ENCODE results near the gene RTTN. TPM values are rescaled to one million over a fixed set of nuclear protein-coding genes. Genes with fewer than 3 reads are reported as not detected.

Gene RTTN
- total RNA-seq, 1 donor from 2014 or later, result 52.4 TPM

DNA sequence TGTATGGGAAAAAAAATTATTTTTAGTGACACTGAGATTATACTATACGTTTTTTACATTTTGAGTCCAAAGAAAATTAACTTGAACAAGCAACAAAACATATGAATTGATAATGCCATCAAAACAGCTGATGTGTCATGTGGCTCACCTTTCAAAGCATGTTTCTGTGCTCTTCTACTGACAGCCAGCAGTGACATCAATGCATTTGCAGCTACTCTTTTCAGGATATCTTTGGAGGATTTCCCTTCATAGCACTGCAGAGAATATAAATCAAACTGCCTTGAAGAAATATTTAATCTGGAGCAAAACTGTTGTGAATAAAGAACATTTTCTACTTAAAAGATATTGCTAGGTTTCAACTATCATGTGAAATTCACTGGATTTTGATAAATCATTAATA is 174.8 kb downstream of the RTTN start:
- H3K9ac ChIP-seq, result no peak overlapping the region
- no peaks in the 10 kb centered on the region for H3K4me1 Mint-ChIP-seq
- peaks cover 8% of the 10 kb centered on the region for H3K36me3 ChIP-seq
- no peaks in the 10 kb centered on the region for H3K79me2 ChIP-seq (ENCODE audit: low read depth)
- H3K4me2 ChIP-seq, result no peak overlapping the region
- H3K9me3 ChIP-seq (ENCODE audit: low read depth), result no peaks in the 10 kb centered on the region
- H3K4me3 Mint-ChIP-seq, result no peak overlapping the region
- no peak overlapping the region for H3K27ac ChIP-seq
- H4K20me1 ChIP-seq (ENCODE audit: low read depth), result no peaks in the 10 kb centered on the region
- H3F3A ChIP-seq (ENCODE audit: low read depth), result no peaks in the 10 kb centered on the region
- H3K9me3 Mint-ChIP-seq, result no peaks in the 10 kb centered on the region
- peaks cover 21% of the 10 kb centered on the region for H3K36me3 Mint-ChIP-seq
- DNase-seq (ENCODE audit: low spot score), result no peak
- no peaks in the 10 kb centered on the region for H3K27me3 Mint-ChIP-seq (ENCODE audit: insufficient read depth, low read depth)
- H3K27ac Mint-ChIP-seq, result no peak overlapping the region
- H3K4me3 ChIP-seq, result no peak overlapping the region
- TF ChIP-seq, protein P1, sequence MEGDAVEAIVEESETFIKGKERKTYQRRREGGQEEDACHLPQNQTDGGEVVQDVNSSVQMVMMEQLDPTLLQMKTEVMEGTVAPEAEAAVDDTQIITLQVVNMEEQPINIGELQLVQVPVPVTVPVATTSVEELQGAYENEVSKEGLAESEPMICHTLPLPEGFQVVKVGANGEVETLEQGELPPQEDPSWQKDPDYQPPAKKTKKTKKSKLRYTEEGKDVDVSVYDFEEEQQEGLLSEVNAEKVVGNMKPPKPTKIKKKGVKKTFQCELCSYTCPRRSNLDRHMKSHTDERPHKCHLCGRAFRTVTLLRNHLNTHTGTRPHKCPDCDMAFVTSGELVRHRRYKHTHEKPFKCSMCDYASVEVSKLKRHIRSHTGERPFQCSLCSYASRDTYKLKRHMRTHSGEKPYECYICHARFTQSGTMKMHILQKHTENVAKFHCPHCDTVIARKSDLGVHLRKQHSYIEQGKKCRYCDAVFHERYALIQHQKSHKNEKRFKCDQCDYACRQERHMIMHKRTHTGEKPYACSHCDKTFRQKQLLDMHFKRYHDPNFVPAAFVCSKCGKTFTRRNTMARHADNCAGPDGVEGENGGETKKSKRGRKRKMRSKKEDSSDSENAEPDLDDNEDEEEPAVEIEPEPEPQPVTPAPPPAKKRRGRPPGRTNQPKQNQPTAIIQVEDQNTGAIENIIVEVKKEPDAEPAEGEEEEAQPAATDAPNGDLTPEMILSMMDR (IDR thresholded peaks at IDR 0.05), result no peak
- TF ChIP-seq EZH2phosphoT487 (IDR thresholded peaks at IDR 0.05) (no peak), EZH2 (IDR thresholded peaks at IDR 0.05) (no peak)
- H2AFZ ChIP-seq (replicated peaks), result no peak overlapping the region
- no peaks in the 10 kb centered on the region for H3K27me3 ChIP-seq
- H3K4me1 ChIP-seq, result no peaks in the 10 kb centered on the region

DNA sequence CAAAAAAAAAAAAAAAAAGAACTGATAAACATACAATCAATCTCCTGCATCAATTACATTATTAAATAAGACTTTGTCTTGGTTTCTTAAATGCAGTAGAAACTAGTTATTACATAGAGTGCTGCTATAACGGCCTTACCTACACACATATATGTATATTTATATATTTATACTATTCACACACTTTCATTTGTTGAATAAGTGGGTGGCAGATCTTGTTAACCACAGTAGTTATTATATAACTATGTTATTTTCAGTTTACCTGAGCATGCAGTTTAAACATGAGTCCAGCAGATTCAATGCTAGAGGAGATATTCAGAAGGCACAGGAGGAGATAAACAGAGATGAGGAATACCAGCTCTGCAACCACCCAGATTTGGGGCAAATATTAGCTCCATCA is 176.3 kb downstream of the RTTN start:
- no peak overlapping the region for H3K4me3 Mint-ChIP-seq
- Histone ChIP-seq H2AFZ (replicated peaks) (no peak overlapping the region), H3K4me1 (no peaks in the 10 kb centered on the region), H3K4me3 (no peak overlapping the region), H3K36me3 (peaks cover 8% of the 10 kb centered on the region), H3K27ac (no peak overlapping the region), H3K9ac (no peak overlapping the region), H3K27me3 (no peaks in the 10 kb centered on the region), H3K9me3 (ENCODE audit: low read depth) (no peaks in the 10 kb centered on the region), H3K4me2 (no peak overlapping the region), H4K20me1 (ENCODE audit: low read depth) (no peaks in the 10 kb centered on the region), H3K79me2 (ENCODE audit: low read depth) (no peaks in the 10 kb centered on the region), H3F3A (ENCODE audit: low read depth) (no peaks in the 10 kb centered on the region)
- no peak overlapping the region for H3K27ac Mint-ChIP-seq
- H3K27me3 Mint-ChIP-seq (ENCODE audit: insufficient read depth, low read depth), result no peaks in the 10 kb centered on the region
- TF ChIP-seq EZH2 (IDR thresholded peaks at IDR 0.05), result no peak
- no peak for TF ChIP-seq EZH2phosphoT487 (IDR thresholded peaks at IDR 0.05)
- TF ChIP-seq, protein P1 (IDR thresholded peaks at IDR 0.05), result no peak
- no peaks in the 10 kb centered on the region for H3K9me3 Mint-ChIP-seq
- no peaks in the 10 kb centered on the region for H3K4me1 Mint-ChIP-seq
- DNase-seq (ENCODE audit: low spot score), result no peak
- H3K36me3 Mint-ChIP-seq, result peaks cover 24% of the 10 kb centered on the region

DNA sequence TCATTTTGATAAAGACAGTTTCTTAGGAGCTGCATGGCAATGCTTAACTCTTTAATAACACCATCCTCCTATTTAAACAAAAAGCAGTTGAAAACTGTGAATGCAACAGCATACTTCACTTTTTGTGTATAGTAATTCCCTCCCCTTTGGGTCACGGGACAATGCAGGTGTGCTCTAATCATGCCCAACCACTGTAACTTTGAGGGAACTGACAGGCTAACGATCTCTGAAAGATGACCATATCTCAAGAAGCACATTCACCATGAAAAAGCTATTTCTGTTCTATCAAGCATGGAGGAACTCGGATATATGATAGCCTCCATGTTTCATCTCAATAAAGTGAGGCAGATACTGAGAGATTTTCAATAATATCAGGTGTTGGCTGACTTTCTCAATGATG is 176.8 kb downstream of the RTTN start:
- H3K9ac ChIP-seq, result no peak overlapping the region
- Mint-ChIP-seq H3K27ac (no peak overlapping the region), H3K4me1 (no peaks in the 10 kb centered on the region), H3K4me3 (no peak overlapping the region), H3K9me3 (no peaks in the 10 kb centered on the region), H3K27me3 (ENCODE audit: insufficient read depth, low read depth) (no peaks in the 10 kb centered on the region), H3K36me3 (peaks cover 27% of the 10 kb centered on the region)
- H3K36me3 ChIP-seq, result peaks cover 8% of the 10 kb centered on the region
- H4K20me1 ChIP-seq (ENCODE audit: low read depth), result no peaks in the 10 kb centered on the region
- H3F3A ChIP-seq (ENCODE audit: low read depth), result no peaks in the 10 kb centered on the region
- no peaks in the 10 kb centered on the region for H3K27me3 ChIP-seq
- DNase-seq (ENCODE audit: low spot score), result no peak
- no peaks in the 10 kb centered on the region for H3K4me1 ChIP-seq
- no peak overlapping the region for H3K27ac ChIP-seq
- H3K4me3 ChIP-seq, result no peak overlapping the region
- no peak overlapping the region for H2AFZ ChIP-seq (replicated peaks)
- H3K79me2 ChIP-seq (ENCODE audit: low read depth), result no peaks in the 10 kb centered on the region
- TF ChIP-seq EZH2 (IDR thresholded peaks at IDR 0.05), result no peak
- TF ChIP-seq, protein P1 (IDR thresholded peaks at IDR 0.05), result no peak
- TF ChIP-seq EZH2phosphoT487 (IDR thresholded peaks at IDR 0.05), result no peak
- H3K9me3 ChIP-seq (ENCODE audit: low read depth), result no peaks in the 10 kb centered on the region
- no peak overlapping the region for H3K4me2 ChIP-seq

All from neural progenitor cell (in vitro differentiated cells).